Measurements from ENCODE around the gene LY6G6D.

Gene LY6G6D

DNA sequence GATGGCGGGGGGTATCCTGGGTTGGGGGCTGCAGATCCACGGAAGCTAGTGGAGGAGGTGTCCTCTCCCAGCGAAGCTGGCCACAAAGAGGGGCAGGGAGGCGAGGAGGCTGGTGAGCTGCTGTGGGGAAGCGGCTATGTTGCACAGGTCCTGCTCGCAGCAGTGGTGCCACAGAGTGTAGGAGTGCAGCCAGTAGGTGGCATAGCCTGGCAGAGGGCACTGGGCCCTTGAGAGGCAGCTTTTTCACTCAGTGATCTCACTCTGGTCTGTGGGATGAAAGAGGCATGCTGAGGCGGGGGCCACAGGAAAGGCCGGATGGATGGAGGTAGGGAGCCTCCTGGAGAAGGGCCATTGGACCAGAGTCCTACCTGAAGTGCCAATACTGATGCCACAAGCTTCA lies 2.9 kb upstream of the LY6G6D start:
- no peak overlapping the region for H3K9ac ChIP-seq (ENCODE audit: low read length)
- H3K9me3 ChIP-seq (ENCODE audit: control insufficient read depth, low read length) = no peaks in the 10 kb centered on the region
- H3K27me3 ChIP-seq (ENCODE audit: control insufficient read depth, insufficient read depth, low read length) = no peaks in the 10 kb centered on the region

DNA sequence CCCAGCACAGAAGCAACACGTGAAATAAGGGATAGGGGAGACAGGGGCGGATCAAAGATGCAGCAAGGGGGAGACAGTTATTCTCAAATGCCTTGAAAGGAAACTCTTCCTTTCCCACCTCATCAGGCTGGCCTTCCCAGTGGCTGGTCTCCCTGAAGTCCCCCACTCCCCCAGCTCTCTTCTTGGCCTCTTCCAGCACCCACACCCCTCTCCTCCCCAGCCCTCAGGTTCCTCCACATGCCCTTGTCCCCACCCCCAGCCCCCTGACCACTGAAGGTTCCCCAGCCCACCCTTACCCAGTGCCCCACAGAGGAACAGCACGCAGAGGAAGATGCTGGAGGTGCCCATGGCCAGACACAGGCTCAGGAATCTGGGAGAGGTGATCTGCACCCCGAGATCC lies 1.7 kb upstream of the LY6G6D start:
- no peaks in the 10 kb centered on the region for H3K9me3 ChIP-seq (ENCODE audit: control insufficient read depth, low read length)
- no peaks in the 10 kb centered on the region for H3K27me3 ChIP-seq (ENCODE audit: control insufficient read depth, insufficient read depth, low read length)
- no peak overlapping the region for H3K4me3 ChIP-seq (ENCODE audit: low read length)
- H3K36me3 ChIP-seq (ENCODE audit: control insufficient read depth, insufficient read depth, low read length) = no peaks in the 10 kb centered on the region
- H3K9ac ChIP-seq (ENCODE audit: low read length) = no peak overlapping the region
- peaks cover 38% of the 10 kb centered on the region for H3K4me1 ChIP-seq (ENCODE audit: control insufficient read depth, insufficient read depth, low read length)

More for the DNA sequence above, 2.9 kb upstream of the LY6G6D start:
- Histone ChIP-seq H3K4me1 (ENCODE audit: control insufficient read depth, insufficient read depth, low read length) (peaks cover 27% of the 10 kb centered on the region), H3K4me3 (ENCODE audit: low read length) (no peak overlapping the region), H3K36me3 (ENCODE audit: control insufficient read depth, insufficient read depth, low read length) (no peaks in the 10 kb centered on the region)

DNA sequence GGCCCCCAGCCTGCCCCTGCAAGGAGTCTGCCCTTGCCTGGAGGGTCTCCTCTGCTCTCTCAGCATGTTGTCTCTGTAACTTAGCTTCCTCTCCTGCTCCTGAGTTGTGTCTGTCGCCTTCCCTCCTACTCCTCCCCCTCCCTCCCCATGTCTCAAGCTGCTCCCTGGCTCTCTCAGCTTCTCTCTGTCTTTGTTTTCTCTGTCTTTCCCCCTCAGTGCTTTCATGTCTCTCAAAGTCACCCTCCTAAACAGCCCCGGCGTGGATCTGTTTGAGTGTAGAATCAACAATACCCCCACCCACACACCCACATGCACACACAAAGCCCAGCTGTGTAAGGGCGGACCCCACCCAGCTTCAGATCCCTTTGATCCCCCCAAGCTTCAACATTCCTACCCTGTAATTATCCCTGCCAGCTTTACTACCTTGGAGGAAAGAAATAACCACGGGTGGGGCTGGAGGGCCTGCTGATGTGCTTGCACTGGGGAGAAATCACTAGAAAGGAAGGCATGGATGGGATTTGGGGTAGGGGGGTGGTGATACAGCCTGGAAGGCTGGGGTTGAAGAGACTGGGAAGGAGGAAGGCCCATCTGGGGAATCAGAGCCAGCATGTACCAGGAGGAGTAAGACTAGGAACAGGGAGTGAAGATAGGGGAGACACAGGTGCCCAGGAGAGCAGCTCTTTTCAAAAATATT lies 1.0 kb upstream of the LY6G6D start:
- Histone ChIP-seq H3K4me3 (ENCODE audit: low read length) (no peak overlapping the region), H3K9ac (ENCODE audit: low read length) (peak overlapping the region; percentile 24), H3K4me1 (ENCODE audit: control insufficient read depth, insufficient read depth, low read length) (peaks cover 45% of the 10 kb centered on the region)

DNA sequence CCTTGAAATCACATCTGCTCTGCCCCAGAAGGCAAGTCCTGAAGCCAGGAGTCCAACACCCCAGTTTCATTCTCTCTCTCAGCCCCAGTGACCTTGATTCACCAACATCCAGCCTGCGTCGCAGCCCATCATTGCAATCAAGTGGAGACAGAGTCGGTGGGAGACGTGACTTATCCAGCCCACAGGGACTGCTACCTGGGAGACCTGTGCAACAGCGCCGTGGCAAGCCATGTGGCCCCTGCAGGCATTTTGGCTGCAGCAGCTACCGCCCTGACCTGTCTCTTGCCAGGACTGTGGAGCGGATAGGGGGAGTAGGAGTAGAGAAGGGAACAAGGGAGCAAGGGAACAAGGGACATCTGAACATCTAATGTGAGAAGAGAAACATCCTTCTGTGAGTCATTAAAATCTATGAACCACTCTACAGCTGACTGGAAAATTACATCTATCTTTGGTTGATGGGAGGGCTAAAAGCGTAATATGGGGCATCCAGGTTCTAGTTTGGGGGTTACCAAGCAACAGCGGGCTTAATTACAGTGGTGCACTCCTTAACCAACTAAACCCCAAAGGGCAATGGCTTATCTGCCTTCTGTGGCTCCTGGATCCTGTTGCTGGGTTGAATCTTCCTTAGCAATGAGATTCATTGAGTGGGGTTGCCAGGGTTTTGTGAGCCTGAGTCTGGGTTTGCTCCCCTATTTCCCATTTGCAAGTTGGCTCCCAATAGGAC lies 2.5 kb downstream of the LY6G6D start:
- H3K4me1 ChIP-seq (ENCODE audit: control insufficient read depth, insufficient read depth, low read length) = peaks cover 42% of the 10 kb centered on the region
- H3K9ac ChIP-seq (ENCODE audit: low read length) = no peak overlapping the region
- no peaks in the 10 kb centered on the region for H3K9me3 ChIP-seq (ENCODE audit: control insufficient read depth, low read length)
- H3K27me3 ChIP-seq (ENCODE audit: control insufficient read depth, insufficient read depth, low read length) = no peaks in the 10 kb centered on the region
- H3K4me3 ChIP-seq (ENCODE audit: low read length) = no peak overlapping the region
- H3K36me3 ChIP-seq (ENCODE audit: control insufficient read depth, insufficient read depth, low read length) = no peaks in the 10 kb centered on the region

More for the DNA sequence above, 1.0 kb upstream of the LY6G6D start:
- no peaks in the 10 kb centered on the region for H3K9me3 ChIP-seq (ENCODE audit: control insufficient read depth, low read length)
- no peaks in the 10 kb centered on the region for H3K27me3 ChIP-seq (ENCODE audit: control insufficient read depth, insufficient read depth, low read length)
- H3K36me3 ChIP-seq (ENCODE audit: control insufficient read depth, insufficient read depth, low read length) = no peaks in the 10 kb centered on the region

DNA sequence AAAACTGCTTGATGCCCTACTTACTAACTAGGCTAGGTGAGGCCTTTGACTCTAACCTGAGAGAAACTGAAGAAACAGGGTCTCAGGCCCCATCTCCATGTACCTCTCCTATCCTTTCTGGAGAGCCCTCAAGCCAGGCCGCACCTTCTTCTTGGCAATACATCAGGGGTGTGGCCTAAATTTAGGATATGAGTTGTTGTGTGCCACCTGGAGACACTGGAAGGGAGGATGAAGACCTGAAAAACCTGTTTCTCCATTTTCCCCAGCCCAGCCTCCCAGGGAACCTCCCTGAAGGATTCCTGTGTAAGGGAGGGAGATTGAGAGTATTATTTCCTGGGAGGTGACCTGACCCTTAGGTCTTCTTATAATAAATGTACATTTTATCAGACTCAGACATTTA lies 3.1 kb downstream of the LY6G6D start:
- H3K4me3 ChIP-seq (ENCODE audit: low read length) = no peak overlapping the region
- H3K9me3 ChIP-seq (ENCODE audit: control insufficient read depth, low read length) = no peaks in the 10 kb centered on the region
- no peaks in the 10 kb centered on the region for H3K36me3 ChIP-seq (ENCODE audit: control insufficient read depth, insufficient read depth, low read length)
- no peaks in the 10 kb centered on the region for H3K27me3 ChIP-seq (ENCODE audit: control insufficient read depth, insufficient read depth, low read length)
- peaks cover 42% of the 10 kb centered on the region for H3K4me1 ChIP-seq (ENCODE audit: control insufficient read depth, insufficient read depth, low read length)
- H3K9ac ChIP-seq (ENCODE audit: low read length) = no peak overlapping the region

DNA sequence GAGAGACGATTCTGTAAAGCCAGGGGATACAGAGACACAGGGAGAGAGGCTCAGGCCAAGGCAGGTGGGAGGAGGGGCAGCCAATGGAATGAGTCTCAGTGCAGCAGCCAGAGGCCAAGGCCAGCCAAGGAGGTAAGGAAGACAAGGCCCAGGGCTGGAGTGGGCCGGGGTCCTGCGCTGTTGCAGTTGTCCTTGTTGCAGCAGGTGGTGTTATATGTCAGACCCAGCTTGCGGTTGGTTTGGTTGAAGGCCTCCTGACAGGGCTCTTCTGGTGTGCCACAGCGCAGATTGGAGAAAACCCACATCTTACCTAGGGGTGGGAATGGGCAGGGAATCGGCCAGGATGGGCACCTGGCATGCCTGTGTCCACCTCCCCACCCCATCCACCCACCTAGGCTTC lies 3.9 kb downstream of the LY6G6D start:
- H3K4me3 ChIP-seq (ENCODE audit: low read length) = no peak overlapping the region
- no peaks in the 10 kb centered on the region for H3K36me3 ChIP-seq (ENCODE audit: control insufficient read depth, insufficient read depth, low read length)
- H3K9ac ChIP-seq (ENCODE audit: low read length) = no peak overlapping the region
- H3K27me3 ChIP-seq (ENCODE audit: control insufficient read depth, insufficient read depth, low read length) = no peaks in the 10 kb centered on the region
- no peaks in the 10 kb centered on the region for H3K9me3 ChIP-seq (ENCODE audit: control insufficient read depth, low read length)
- H3K4me1 ChIP-seq (ENCODE audit: control insufficient read depth, insufficient read depth, low read length) = peaks cover 40% of the 10 kb centered on the region

DNA sequence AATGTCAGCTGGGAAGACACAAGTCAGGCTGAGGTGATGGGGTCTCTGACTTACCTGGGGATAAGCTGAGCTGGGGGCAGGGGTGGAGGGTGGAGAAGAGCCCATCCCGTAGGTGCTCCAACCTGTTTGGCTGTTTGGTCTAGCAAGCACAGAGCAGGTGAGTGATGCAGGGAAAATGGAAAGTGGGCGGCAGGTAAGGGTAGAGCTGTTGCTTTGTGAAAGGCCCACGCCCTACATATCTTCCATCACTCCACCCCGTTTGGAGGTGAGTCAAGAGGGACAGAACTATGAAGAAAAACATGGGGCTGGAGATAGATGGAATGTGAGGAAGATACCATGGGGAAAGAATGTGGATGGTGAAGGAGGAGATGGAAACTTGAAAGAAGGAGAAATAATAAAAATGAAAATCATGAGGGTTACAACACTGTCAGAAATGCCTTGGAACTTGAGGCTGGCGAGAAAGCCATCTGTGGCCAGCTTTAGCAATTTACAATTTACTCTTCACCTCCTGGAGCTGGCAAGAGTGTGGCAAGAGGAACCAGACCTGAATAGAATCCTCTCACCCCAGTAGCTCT lies 5.1 kb downstream of the LY6G6D start:
- no peaks in the 10 kb centered on the region for H3K27me3 ChIP-seq (ENCODE audit: control insufficient read depth, insufficient read depth, low read length)
- peaks cover 35% of the 10 kb centered on the region for H3K4me1 ChIP-seq (ENCODE audit: control insufficient read depth, insufficient read depth, low read length)
- no peaks in the 10 kb centered on the region for H3K36me3 ChIP-seq (ENCODE audit: control insufficient read depth, insufficient read depth, low read length)
- H3K9ac ChIP-seq (ENCODE audit: low read length) = no peak overlapping the region
- H3K4me3 ChIP-seq (ENCODE audit: low read length) = no peak overlapping the region
- no peaks in the 10 kb centered on the region for H3K9me3 ChIP-seq (ENCODE audit: control insufficient read depth, low read length)

DNA sequence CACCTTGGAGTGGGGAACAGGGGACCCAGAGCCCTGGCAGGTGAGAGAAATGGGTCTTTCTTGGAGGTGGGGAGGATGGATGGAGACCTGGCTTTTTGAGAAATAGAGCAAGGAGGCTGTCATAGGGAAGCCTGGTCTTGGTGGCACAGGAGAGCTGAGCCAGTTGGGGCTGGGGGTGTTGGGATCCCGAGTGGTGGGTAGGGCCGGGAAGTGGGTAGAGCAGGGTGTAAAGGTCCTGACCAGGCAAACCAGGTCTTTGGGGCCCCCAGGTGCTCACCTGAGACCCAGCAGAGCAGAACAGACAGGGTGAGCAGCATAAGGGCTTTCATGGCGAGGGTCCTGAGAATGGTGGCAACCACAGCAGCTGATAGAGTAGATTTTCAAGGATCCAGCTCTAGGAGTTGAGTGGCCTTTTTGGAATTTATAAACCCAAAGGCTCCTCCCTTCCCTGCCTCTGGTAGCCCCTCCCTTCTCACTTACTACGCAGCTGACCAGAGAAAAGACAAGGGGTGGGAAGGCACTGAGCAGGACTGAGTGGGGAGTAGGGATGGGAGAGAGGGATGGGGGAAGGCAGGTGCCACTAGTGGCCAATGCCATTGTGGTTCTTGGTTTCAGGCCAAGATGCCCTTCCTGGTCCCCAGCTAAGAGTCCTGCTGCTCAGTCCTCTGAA lies 6.3 kb downstream of the LY6G6D start, which contains the start of gene LY6G6C:
Gene LY6G6C, minus strand, starts transcription at position 396 of the 670 bp plus-strand sequence. Its CDS starts 67 bp downstream, at position 329.
- H3K4me1 ChIP-seq (ENCODE audit: control insufficient read depth, insufficient read depth, low read length) = peaks cover 35% of the 10 kb centered on the region
- no peaks in the 10 kb centered on the region for H3K36me3 ChIP-seq (ENCODE audit: control insufficient read depth, insufficient read depth, low read length)
- no peaks in the 10 kb centered on the region for H3K27me3 ChIP-seq (ENCODE audit: control insufficient read depth, insufficient read depth, low read length)
- H3K9ac ChIP-seq (ENCODE audit: low read length) = no peak within 1 kb of the TSS
- H3K4me3 ChIP-seq (ENCODE audit: low read length) = no peak within 1 kb of the TSS
- no peaks in the 10 kb centered on the region for H3K9me3 ChIP-seq (ENCODE audit: control insufficient read depth, low read length)

DNA sequence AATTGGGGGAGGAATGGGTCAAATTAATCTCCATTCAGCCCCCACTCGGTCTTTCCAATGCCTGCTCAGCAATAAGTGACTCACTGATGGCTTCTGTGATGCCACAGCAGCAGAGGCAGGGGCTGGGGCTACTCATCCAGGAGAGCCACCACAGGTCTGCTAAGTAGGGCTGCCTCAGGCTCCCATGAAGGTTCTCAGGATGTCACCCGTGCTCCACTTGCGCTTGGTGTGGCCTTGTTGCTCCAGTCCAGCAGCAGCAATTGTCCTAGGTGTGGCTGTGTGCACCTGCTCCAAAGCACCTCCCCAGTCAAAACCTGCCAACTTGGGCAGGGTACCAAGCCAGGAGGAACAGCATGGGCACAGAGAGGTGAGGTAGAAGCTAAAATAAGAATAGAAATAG lies 7.0 kb downstream of the LY6G6D start:
- Histone ChIP-seq H3K4me1 (ENCODE audit: control insufficient read depth, insufficient read depth, low read length) (peaks cover 40% of the 10 kb centered on the region), H3K9me3 (ENCODE audit: control insufficient read depth, low read length) (no peaks in the 10 kb centered on the region), H3K4me3 (ENCODE audit: low read length) (no peak overlapping the region), H3K27me3 (ENCODE audit: control insufficient read depth, insufficient read depth, low read length) (no peaks in the 10 kb centered on the region), H3K9ac (ENCODE audit: low read length) (no peak overlapping the region), H3K36me3 (ENCODE audit: control insufficient read depth, insufficient read depth, low read length) (peaks cover 3% of the 10 kb centered on the region)

DNA sequence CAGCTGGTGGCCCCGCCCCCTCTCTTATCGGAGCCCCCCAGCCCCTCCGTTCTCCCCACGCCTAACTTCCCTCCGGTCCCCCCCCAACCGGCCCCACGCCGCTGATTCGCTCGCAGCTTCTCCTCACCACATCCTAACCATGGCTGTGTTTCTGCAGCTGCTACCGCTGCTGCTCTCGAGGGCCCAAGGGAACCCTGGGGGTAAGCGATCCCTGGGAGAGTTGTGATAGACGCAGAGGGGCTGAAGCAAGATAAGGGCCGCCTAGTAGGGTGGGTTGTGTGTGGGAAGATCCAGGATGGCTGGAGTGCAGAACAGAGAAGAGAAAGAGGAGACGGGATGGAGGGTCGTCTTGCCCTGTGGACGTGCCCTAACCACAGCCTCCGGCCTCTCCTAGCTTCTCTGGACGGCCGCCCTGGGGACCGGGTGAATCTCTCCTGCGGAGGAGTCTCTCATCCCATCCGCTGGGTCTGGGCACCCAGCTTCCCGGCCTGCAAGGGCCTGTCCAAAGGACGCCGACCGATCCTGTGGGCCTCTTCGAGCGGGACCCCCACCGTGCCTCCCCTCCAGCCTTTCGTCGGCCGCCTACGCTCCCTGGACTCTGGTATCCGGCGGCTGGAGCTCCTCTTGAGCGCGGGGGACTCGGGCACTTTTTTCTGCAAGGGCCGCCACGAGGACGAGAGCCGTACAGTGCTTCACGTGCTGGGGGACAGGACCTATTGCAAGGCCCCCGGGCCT lies 8.3 kb downstream of the LY6G6D start, which contains the start of gene MPIG6B:
Gene MPIG6B, plus strand, starts transcription at position 129 of the 735 bp plus-strand sequence. Its CDS starts 11 bp downstream, at position 140.
- H3K4me3 ChIP-seq (ENCODE audit: low read length) = no peak within 1 kb of the TSS
- H3K4me1 ChIP-seq (ENCODE audit: control insufficient read depth, insufficient read depth, low read length) = peaks cover 39% of the 10 kb centered on the region
- H3K9ac ChIP-seq (ENCODE audit: low read length) = no peak within 1 kb of the TSS
- no peaks in the 10 kb centered on the region for H3K27me3 ChIP-seq (ENCODE audit: control insufficient read depth, insufficient read depth, low read length)
- peaks cover 9% of the 10 kb centered on the region for H3K36me3 ChIP-seq (ENCODE audit: control insufficient read depth, insufficient read depth, low read length)
- H3K9me3 ChIP-seq (ENCODE audit: control insufficient read depth, low read length) = no peaks in the 10 kb centered on the region

DNA sequence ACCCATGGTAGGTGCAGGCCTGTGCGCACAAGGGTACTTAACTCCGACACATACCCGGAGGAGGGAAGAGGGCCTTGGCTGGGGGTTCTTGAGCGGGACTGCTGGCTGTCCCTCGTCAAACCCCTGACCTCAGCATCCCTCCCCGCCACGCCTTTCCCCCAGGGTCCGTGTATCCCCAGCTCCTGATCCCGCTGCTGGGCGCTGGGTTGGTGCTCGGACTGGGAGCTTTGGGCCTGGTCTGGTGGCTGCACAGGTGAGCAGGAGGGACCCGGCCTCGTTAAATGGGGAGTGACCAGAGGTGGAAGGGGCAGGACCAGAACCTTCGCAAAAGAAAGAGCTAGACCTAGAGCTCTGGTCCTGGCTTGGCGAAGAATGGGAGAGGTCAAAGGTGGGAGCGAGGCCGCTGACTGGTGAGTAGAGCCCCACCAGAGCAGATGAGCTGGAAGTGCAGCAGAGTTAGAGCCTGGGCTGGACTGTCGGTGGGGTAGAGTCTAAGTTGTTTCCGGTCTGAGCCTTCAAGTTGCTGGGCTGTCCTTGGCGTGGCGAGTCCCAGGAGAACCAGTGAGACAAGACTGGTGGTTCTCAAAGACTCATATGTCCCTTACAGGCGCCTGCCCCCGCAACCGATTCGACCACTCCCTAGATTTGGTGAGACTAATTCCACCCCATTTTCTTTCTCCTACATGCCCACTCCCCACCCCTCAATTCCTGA lies 9.0 kb downstream of the LY6G6D start:
- Histone ChIP-seq H3K27me3 (ENCODE audit: control insufficient read depth, insufficient read depth, low read length) (no peaks in the 10 kb centered on the region), H3K4me1 (ENCODE audit: control insufficient read depth, insufficient read depth, low read length) (peaks cover 39% of the 10 kb centered on the region), H3K9ac (ENCODE audit: low read length) (no peak overlapping the region), H3K36me3 (ENCODE audit: control insufficient read depth, insufficient read depth, low read length) (peaks cover 9% of the 10 kb centered on the region), H3K9me3 (ENCODE audit: control insufficient read depth, low read length) (no peaks in the 10 kb centered on the region), H3K4me3 (ENCODE audit: low read length) (no peak overlapping the region)

Data from mucosa of stomach (tissue), 1 donor.